HepG2 (cell line): ENCODE results near the gene TSSK6. TPM values are rescaled to one million over a fixed set of nuclear protein-coding genes. Genes with fewer than 3 reads are reported as not detected.

Experiments used
- HNRNPK ChIP-seq: fragments of 200-400 bp; formaldehyde crosslinking; IDR thresholded peaks from 2 replicates; pipeline ENCODE4 v1.6.1; 2018; ENCODE audit warnings: low read length, low read depth, moderate library complexity, mild to moderate bottlenecking; ENCODE audit not compliant: poor library complexity, severe bottlenecking
- KLF9 ChIP-seq: IDR thresholded peaks from 2 replicates; pipeline ENCODE4 v1.6.1; 2016; ENCODE audit warnings: low read depth
- ZNF101 ChIP-seq: sonication (generic); formaldehyde crosslinking; IDR thresholded peaks from 2 replicates; pipeline ENCODE4 v1.4.0; 2020; ENCODE audit warnings: mild to moderate bottlenecking, low read depth, missing genetic modification reagents, borderline replicate concordance
- ZNF292 ChIP-seq: sonication (generic); formaldehyde crosslinking; IDR thresholded peaks from 2 replicates; pipeline ENCODE4 v1.8.1; 2022; ENCODE audit warnings: mild to moderate bottlenecking, low read depth, missing genetic modification reagents, borderline replicate concordance
- ZNF33B ChIP-seq: sonication (generic); formaldehyde crosslinking; IDR thresholded peaks from 2 replicates; pipeline ENCODE4 v1.5.1; 2020; ENCODE audit warnings: mild to moderate bottlenecking, missing genetic modification reagents
- ZNF550 ChIP-seq: sonication (generic); formaldehyde crosslinking; IDR thresholded peaks from 2 replicates; pipeline ENCODE4 v1.4.0; 2020; ENCODE audit warnings: mild to moderate bottlenecking, missing genetic modification reagents, borderline replicate concordance
- ZNF652 ChIP-seq: IDR thresholded peaks from 2 replicates; pipeline ENCODE4 v1.6.1; 2016; ENCODE audit warnings: low read depth, borderline replicate concordance
- polyA plus RNA-seq, 8 experiments: library from polyadenylated mRNA; depleted of rRNA in 3 of 8; stranded (reverse) in 7 of 8; unstranded in 1 of 8; fragments of >200 nt; fragmentation: Illumina TruSeq in 4 of 8; extraction: Trizol in 4 of 8; gene quantifications; 2 replicates each; pipeline versions ENCODE4 v1.2.1 to v1.2.3, GENCODE V29; 2011 to 2016; ENCODE audit warnings: low read depth in 4 of 8, missing spikeins in 1 of 8, mixed read lengths in 1 of 8; ENCODE audit not compliant: insufficient read depth in 1 of 8
- total RNA-seq, 5 experiments: library from RNA; depleted of rRNA; stranded (reverse); fragments of >200 nt; fragmentation: Illumina TruSeq; extraction: Trizol; gene quantifications; 2 replicates each; pipeline ENCODE4 v1.2.3, GENCODE V29; 2016; ENCODE audit warnings: low read depth in 1 of 5
- TF ChIP-seq, protein P1 (sequence below): sonication (generic); formaldehyde crosslinking; IDR thresholded peaks from 2 replicates; pipeline ENCODE4 v1.4.0; 2020; ENCODE audit warnings: missing genetic modification reagents
- TF ChIP-seq, protein P2 (sequence below): sonication (generic); formaldehyde crosslinking; IDR thresholded peaks from 2 replicates; pipeline ENCODE4 v1.4.0; 2020; ENCODE audit warnings: missing genetic modification reagents, mild to moderate bottlenecking, borderline replicate concordance
- TF ChIP-seq, protein P3 (sequence below): sonication (generic); formaldehyde crosslinking; IDR thresholded peaks from 2 replicates; pipeline ENCODE4 v1.4.0; 2020; ENCODE audit warnings: missing genetic modification reagents, borderline replicate concordance
- TF ChIP-seq, protein P4 (sequence below): IDR thresholded peaks from 2 replicates; pipeline ENCODE4 v1.6.1; 2018; ENCODE audit warnings: missing genetic modification reagents
- TF ChIP-seq, protein P5 (sequence below): sonication (generic); formaldehyde crosslinking; IDR thresholded peaks from 2 replicates; pipeline ENCODE4 v1.4.0; 2020; ENCODE audit warnings: missing genetic modification reagents

The TSSK6 gene
- total and polyA plus RNA-seq, 2 of the 13 experiments (the other 11 are each of a cell fraction or from before 2014, with no cell fraction given): 0.71 to 1.2 TPM

DNA sequence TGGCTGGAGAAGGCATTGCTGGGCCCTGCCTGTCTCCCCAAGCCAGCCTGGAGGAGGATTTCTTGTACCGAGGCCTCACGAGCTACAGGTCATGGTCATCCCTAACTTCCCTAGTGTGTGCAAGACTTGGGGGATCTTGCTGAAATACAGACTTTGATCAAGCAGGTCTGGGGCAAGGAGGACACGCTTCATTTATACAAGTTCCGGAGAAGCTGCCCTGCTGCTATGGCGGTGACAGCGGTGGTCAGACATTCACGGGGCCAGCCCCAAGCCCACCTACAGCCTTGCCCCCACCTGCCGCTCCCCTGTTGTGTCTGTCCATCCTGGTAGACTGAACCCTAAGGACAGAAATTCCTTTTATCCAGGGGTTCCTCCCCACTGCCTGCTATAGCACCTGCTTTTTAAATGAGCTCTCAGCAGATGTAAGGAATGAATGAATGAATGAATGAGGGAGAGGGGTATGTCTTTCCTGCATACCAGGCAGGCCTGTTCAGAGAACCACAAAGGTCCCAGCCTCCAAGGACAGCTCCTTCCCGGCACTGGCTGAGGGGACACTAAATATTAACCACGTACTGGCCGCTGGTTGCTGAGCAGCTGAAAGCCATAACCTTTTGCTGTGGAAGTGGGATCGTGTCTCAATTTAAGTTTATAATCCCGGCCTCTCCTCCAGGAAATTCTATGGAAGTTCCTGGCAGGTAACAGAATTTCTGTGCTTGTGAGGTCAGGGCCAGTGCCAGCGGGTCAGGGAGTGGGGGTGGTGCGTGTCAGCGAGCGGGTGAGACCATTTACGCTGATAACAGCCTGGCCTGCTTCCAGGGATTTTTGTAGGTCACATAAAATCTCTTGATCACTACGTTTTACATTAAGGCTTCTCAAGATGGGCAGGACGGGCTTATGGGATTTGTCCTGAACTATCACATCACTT, 27.1 kb downstream of the TSSK6 start (continued):
- TF ChIP-seq HNRNPK (no peak), KLF9 (CRISPR knock-in tag) (no peak), ZNF101 (no peak), ZNF292 (no peak), ZNF33B (CRISPR knock-in tag) (no peak), ZNF550 (no peak), ZNF652 (CRISPR knock-in tag) (peak; percentile 76)
- TF ChIP-seq, protein P1, sequence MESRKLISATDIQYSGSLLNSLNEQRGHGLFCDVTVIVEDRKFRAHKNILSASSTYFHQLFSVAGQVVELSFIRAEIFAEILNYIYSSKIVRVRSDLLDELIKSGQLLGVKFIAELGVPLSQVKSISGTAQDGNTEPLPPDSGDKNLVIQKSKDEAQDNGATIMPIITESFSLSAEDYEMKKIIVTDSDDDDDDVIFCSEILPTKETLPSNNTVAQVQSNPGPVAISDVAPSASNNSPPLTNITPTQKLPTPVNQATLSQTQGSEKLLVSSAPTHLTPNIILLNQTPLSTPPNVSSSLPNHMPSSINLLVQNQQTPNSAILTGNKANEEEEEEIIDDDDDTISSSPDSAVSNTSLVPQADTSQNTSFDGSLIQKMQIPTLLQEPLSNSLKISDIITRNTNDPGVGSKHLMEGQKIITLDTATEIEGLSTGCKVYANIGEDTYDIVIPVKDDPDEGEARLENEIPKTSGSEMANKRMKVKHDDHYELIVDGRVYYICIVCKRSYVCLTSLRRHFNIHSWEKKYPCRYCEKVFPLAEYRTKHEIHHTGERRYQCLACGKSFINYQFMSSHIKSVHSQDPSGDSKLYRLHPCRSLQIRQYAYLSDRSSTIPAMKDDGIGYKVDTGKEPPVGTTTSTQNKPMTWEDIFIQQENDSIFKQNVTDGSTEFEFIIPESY (CRISPR knock-in tag): peak; percentile 65; the same call in 1 of the 2 replicates
- TF ChIP-seq, protein P2, sequence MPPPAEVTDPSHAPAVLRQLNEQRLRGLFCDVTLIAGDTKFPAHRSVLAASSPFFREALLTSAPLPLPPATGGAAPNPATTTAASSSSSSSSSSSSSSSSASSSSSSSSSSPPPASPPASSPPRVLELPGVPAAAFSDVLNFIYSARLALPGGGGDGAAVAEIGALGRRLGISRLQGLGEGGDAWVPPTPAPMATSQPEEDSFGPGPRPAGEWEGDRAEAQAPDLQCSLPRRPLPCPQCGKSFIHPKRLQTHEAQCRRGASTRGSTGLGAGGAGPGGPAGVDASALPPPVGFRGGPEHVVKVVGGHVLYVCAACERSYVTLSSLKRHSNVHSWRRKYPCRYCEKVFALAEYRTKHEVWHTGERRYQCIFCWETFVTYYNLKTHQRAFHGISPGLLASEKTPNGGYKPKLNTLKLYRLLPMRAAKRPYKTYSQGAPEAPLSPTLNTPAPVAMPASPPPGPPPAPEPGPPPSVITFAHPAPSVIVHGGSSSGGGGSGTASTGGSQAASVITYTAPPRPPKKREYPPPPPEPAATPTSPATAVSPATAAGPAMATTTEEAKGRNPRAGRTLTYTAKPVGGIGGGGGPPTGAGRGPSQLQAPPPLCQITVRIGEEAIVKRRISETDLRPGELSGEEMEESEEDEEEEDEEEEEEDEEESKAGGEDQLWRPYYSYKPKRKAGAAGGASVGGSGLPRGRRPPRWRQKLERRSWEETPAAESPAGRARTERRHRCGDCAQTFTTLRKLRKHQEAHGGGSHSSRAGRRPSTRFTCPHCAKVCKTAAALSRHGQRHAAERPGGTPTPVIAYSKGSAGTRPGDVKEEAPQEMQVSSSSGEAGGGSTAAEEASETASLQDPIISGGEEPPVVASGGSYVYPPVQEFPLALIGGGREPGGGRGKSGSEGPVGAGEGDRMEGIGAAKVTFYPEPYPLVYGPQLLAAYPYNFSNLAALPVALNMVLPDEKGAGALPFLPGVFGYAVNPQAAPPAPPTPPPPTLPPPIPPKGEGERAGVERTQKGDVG (CRISPR knock-in tag): 0 out of 2 replicates have a peak, but pooled peaks have one; percentile 5
- TF ChIP-seq, protein P3, sequence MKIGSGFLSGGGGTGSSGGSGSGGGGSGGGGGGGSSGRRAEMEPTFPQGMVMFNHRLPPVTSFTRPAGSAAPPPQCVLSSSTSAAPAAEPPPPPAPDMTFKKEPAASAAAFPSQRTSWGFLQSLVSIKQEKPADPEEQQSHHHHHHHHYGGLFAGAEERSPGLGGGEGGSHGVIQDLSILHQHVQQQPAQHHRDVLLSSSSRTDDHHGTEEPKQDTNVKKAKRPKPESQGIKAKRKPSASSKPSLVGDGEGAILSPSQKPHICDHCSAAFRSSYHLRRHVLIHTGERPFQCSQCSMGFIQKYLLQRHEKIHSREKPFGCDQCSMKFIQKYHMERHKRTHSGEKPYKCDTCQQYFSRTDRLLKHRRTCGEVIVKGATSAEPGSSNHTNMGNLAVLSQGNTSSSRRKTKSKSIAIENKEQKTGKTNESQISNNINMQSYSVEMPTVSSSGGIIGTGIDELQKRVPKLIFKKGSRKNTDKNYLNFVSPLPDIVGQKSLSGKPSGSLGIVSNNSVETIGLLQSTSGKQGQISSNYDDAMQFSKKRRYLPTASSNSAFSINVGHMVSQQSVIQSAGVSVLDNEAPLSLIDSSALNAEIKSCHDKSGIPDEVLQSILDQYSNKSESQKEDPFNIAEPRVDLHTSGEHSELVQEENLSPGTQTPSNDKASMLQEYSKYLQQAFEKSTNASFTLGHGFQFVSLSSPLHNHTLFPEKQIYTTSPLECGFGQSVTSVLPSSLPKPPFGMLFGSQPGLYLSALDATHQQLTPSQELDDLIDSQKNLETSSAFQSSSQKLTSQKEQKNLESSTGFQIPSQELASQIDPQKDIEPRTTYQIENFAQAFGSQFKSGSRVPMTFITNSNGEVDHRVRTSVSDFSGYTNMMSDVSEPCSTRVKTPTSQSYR (CRISPR knock-in tag): peak; percentile 31; the same call in 1 of the 2 replicates
- TF ChIP-seq, protein P4, sequence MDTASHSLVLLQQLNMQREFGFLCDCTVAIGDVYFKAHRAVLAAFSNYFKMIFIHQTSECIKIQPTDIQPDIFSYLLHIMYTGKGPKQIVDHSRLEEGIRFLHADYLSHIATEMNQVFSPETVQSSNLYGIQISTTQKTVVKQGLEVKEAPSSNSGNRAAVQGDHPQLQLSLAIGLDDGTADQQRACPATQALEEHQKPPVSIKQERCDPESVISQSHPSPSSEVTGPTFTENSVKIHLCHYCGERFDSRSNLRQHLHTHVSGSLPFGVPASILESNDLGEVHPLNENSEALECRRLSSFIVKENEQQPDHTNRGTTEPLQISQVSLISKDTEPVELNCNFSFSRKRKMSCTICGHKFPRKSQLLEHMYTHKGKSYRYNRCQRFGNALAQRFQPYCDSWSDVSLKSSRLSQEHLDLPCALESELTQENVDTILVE (CRISPR knock-in tag): no peak
- TF ChIP-seq, protein P5, sequence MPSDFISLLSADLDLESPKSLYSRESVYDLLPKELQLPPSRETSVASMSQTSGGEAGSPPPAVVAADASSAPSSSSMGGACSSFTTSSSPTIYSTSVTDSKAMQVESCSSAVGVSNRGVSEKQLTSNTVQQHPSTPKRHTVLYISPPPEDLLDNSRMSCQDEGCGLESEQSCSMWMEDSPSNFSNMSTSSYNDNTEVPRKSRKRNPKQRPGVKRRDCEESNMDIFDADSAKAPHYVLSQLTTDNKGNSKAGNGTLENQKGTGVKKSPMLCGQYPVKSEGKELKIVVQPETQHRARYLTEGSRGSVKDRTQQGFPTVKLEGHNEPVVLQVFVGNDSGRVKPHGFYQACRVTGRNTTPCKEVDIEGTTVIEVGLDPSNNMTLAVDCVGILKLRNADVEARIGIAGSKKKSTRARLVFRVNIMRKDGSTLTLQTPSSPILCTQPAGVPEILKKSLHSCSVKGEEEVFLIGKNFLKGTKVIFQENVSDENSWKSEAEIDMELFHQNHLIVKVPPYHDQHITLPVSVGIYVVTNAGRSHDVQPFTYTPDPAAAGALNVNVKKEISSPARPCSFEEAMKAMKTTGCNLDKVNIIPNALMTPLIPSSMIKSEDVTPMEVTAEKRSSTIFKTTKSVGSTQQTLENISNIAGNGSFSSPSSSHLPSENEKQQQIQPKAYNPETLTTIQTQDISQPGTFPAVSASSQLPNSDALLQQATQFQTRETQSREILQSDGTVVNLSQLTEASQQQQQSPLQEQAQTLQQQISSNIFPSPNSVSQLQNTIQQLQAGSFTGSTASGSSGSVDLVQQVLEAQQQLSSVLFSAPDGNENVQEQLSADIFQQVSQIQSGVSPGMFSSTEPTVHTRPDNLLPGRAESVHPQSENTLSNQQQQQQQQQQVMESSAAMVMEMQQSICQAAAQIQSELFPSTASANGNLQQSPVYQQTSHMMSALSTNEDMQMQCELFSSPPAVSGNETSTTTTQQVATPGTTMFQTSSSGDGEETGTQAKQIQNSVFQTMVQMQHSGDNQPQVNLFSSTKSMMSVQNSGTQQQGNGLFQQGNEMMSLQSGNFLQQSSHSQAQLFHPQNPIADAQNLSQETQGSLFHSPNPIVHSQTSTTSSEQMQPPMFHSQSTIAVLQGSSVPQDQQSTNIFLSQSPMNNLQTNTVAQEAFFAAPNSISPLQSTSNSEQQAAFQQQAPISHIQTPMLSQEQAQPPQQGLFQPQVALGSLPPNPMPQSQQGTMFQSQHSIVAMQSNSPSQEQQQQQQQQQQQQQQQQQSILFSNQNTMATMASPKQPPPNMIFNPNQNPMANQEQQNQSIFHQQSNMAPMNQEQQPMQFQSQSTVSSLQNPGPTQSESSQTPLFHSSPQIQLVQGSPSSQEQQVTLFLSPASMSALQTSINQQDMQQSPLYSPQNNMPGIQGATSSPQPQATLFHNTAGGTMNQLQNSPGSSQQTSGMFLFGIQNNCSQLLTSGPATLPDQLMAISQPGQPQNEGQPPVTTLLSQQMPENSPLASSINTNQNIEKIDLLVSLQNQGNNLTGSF (CRISPR knock-in tag): no peak
